Liver (tissue), 9 donors: ENCODE data around the gene FANCI. TPM values are rescaled to one million over a fixed set of nuclear protein-coding genes. Genes with fewer than 3 reads are reported as not detected.

ENCODE experiments used
- DNase-seq: peaks from one replicate; pipeline ENCODE4 v3.0.0-alpha.2; 2017; ENCODE audit warnings: low spot score
- H3K27ac ChIP-seq, 2 donors: one replicate each; pipeline ENCODE4 v1.7.0; 2013; ENCODE audit warnings: inconsistent platforms in 2 of 2, low read length in 2 of 2, control low read depth in 1 of 2, low read depth in 1 of 2, mild to moderate bottlenecking in 1 of 2
- H3K27me3 ChIP-seq, 4 donors: one replicate each; pipeline versions ENCODE4 v1.6.1 to v1.7.0; 2013; ENCODE audit warnings: low read length in 3 of 4, inconsistent platforms in 1 of 4, mild to moderate bottlenecking in 1 of 4, moderate library complexity in 1 of 4; ENCODE audit not compliant: control insufficient read depth in 4 of 4, insufficient read depth in 4 of 4
- H3K36me3 ChIP-seq, 4 donors: one replicate each; pipeline versions ENCODE4 v1.6.1 to v1.7.0; 2013; ENCODE audit warnings: low read length in 3 of 4, mild to moderate bottlenecking in 3 of 4, low read depth in 1 of 4, moderate library complexity in 1 of 4; ENCODE audit not compliant: control insufficient read depth in 4 of 4, insufficient read depth in 3 of 4
- H3K4me1 ChIP-seq, 4 donors: one replicate each; pipeline versions ENCODE4 v1.6.1 to v1.7.0; 2013; ENCODE audit warnings: low read length in 3 of 4, mild to moderate bottlenecking in 3 of 4, moderate library complexity in 1 of 4; ENCODE audit not compliant: control insufficient read depth in 4 of 4, insufficient read depth in 4 of 4
- H3K4me3 ChIP-seq, 3 donors: one replicate each; pipeline versions ENCODE4 v1.6.1 to v1.7.0; 2013; ENCODE audit warnings: low read length in 3 of 3, control low read depth in 1 of 3, low read depth in 1 of 3, mild to moderate bottlenecking in 1 of 3
- H3K9ac ChIP-seq, 2 donors: one replicate each; pipeline ENCODE4 v1.7.0; 2013; ENCODE audit warnings: low read length in 2 of 2, mild to moderate bottlenecking in 2 of 2, moderate library complexity in 2 of 2, control low read depth in 1 of 2, low read depth in 1 of 2
- H3K9me3 ChIP-seq, 4 donors: one replicate each; pipeline versions ENCODE4 v1.6.1 to v1.7.0; 2013; ENCODE audit warnings: low read length in 3 of 4; ENCODE audit not compliant: control insufficient read depth in 4 of 4
- ATF3 ChIP-seq: IDR thresholded peaks from 2 replicates; pipeline ENCODE4 v1.6.1; 2016; ENCODE audit warnings: antibody characterized with exemption
- CTCF ChIP-seq: fragments of 150-350 bp; IDR thresholded peaks from 2 replicates; pipeline ENCODE4 v1.5.1; 2017; ENCODE audit warnings: improper control_type of control experiment, low read depth, low read length; ENCODE audit not compliant: missing input control
- EGR1 ChIP-seq, 2 donors: IDR thresholded peaks; 2 replicates each; pipeline ENCODE4 v1.6.1; 2016 to 2018; ENCODE audit warnings: antibody characterized with exemption in 2 of 2, low read depth in 2 of 2
- FOXA1 ChIP-seq: IDR thresholded peaks from 2 replicates; pipeline ENCODE4 v1.6.1; 2016; ENCODE audit warnings: antibody characterized with exemption
- FOXA2 ChIP-seq: IDR thresholded peaks from 2 replicates; pipeline ENCODE4 v1.6.1; 2016; ENCODE audit warnings: antibody characterized with exemption
- GABPA ChIP-seq, 2 donors: IDR thresholded peaks in 1 of 2; conservative IDR thresholded peaks in 1 of 2; 2 replicates each; pipeline ENCODE4 v1.6.1; 2016; ENCODE audit warnings: antibody characterized with exemption in 2 of 2, mild to moderate bottlenecking in 1 of 2, moderate library complexity in 1 of 2
- HNF4A ChIP-seq, 2 donors: conservative IDR thresholded peaks; 2 replicates each; pipeline ENCODE4 v1.6.1; 2016; ENCODE audit warnings: antibody characterized with exemption in 2 of 2, mild to moderate bottlenecking in 2 of 2
- HNF4G ChIP-seq: IDR thresholded peaks from 2 replicates; pipeline ENCODE4 v1.6.1; 2016; ENCODE audit warnings: antibody characterized with exemption
- JUND ChIP-seq, 2 donors: IDR thresholded peaks; 2 replicates each; pipeline ENCODE4 v1.6.1; 2016; ENCODE audit warnings: antibody characterized with exemption in 2 of 2
- NR2F2 ChIP-seq: IDR thresholded peaks from 2 replicates; pipeline ENCODE4 v1.6.1; 2016; ENCODE audit warnings: antibody characterized with exemption
- RAD21 ChIP-seq, 2 donors: IDR thresholded peaks; 2 replicates each; pipeline ENCODE4 v1.6.1; 2016; ENCODE audit warnings: antibody characterized with exemption in 2 of 2, mild to moderate bottlenecking in 2 of 2
- RXRA ChIP-seq, 2 donors: IDR thresholded peaks; 2 replicates each; pipeline ENCODE4 v1.6.1; 2017 to 2018; ENCODE audit warnings: antibody characterized with exemption in 2 of 2, mild to moderate bottlenecking in 1 of 2
- SP1 ChIP-seq: IDR thresholded peaks from 2 replicates; pipeline ENCODE4 v1.6.1; 2018; ENCODE audit warnings: antibody characterized with exemption, mild to moderate bottlenecking
- TAF1 ChIP-seq: conservative IDR thresholded peaks from 2 replicates; pipeline ENCODE4 v1.6.1; 2016; ENCODE audit warnings: antibody characterized with exemption, mild to moderate bottlenecking
- YY1 ChIP-seq: IDR thresholded peaks from 2 replicates; pipeline ENCODE4 v1.6.1; 2016; ENCODE audit warnings: antibody characterized with exemption, mild to moderate bottlenecking
- ZBTB33 ChIP-seq: IDR thresholded peaks from 2 replicates; pipeline ENCODE4 v1.6.1; 2016; ENCODE audit warnings: antibody characterized with exemption
- WGBS: extraction: QIAGEN DNeasy Blood & Tissue Kit; methylation state at CpG from one replicate; pipeline ENCODE4 v1.1.7; 2013; 5-methylcytosine and 5-hydroxymethylcytosine counted together
- polyA plus RNA-seq, 2 donors: library from polyadenylated mRNA; stranded (reverse) in 1 of 2; unstranded in 1 of 2; fragments of 200-250 nt in 1 of 2; fragments of >200 nt in 1 of 2; fragmentation: Nextera tagmentation in 1 of 2; extraction: Ambion mirVana in 1 of 2; gene quantifications; one replicate each; pipeline versions ENCODE4 v1.2.1 to v1.2.3, GENCODE V29; 2013 to 2015
- total RNA-seq, 2 donors: library from RNA; depleted of rRNA; stranded (reverse); fragments of >200 nt; gene quantifications; one replicate each; pipeline ENCODE4 v1.2.3, GENCODE V29; 2014
- TF ChIP-seq, protein P1 (sequence below): IDR thresholded peaks from 2 replicates; pipeline ENCODE4 v1.6.1; 2016; ENCODE audit warnings: antibody characterized with exemption
- TF ChIP-seq, protein P2 (sequence below): IDR thresholded peaks from 2 replicates; pipeline ENCODE4 v1.6.1; 2016; ENCODE audit warnings: antibody characterized with exemption, mild to moderate bottlenecking
- donor health status: healthy.
- donor health status: healthy.
- donor health status: healthy.
- donor health status: healthy.
- donor health status: healthy.

The FANCI gene
- total and polyA plus RNA-seq, 4 donors, result 1.7 to 41.9 (median 2.3) TPM

- TF ChIP-seq FOXA1, result no peak
Measured at GRCh38 chr15:89225588-89225987, 18.2 kb upstream of the FANCI start (continued).

GRCh38 chr15:89226359-89227221 lies 17.2 kb upstream of the FANCI start:
- 91% methylated on average over 14 of the region's 14 CpGs for WGBS
- Histone ChIP-seq H3K27ac (no peak overlapping the region), H3K4me1 (no peaks in the 10 kb centered on the region), H3K27me3 (no peaks in the 10 kb centered on the region), H3K36me3 (no peaks in the 10 kb centered on the region), H3K4me3 (no peak overlapping the region), H3K9ac (no peak overlapping the region), H3K9me3 (no peaks in the 10 kb centered on the region)
- no peak for DNase-seq
- TF ChIP-seq SP1 (no peak), GABPA (IDR thresholded peaks at IDR 0.05 in 1 of 2, conservative IDR thresholded peaks at IDR 0.05 in 1 of 2) (no peak), TAF1 (no peak), ZBTB33 (no peak), YY1 (no peak), NR2F2 (no peak), RXRA (IDR thresholded peaks at IDR 0.05) (no peak), RAD21 (IDR thresholded peaks at IDR 0.05) (no peak)

GRCh38 chr15:89227425-89227824 lies 16.4 kb upstream of the FANCI start:
- DNase-seq, result no peak
- 86% methylated on average over 7 of the region's 7 CpGs for WGBS
- Histone ChIP-seq H3K9me3 (no peaks in the 10 kb centered on the region), H3K36me3 (no peaks in the 10 kb centered on the region), H3K9ac (no peak overlapping the region), H3K27ac (no peak overlapping the region), H3K27me3 (no peaks in the 10 kb centered on the region), H3K4me1 (no peaks in the 10 kb centered on the region), H3K4me3 (no peak overlapping the region)
- no peak for TF ChIP-seq EGR1 (IDR thresholded peaks at IDR 0.05; ENCODE audit: low read depth in 2 of 2)
- TF ChIP-seq RAD21 (IDR thresholded peaks at IDR 0.05), result no peak
- no peak for TF ChIP-seq YY1
- TF ChIP-seq, protein P1, sequence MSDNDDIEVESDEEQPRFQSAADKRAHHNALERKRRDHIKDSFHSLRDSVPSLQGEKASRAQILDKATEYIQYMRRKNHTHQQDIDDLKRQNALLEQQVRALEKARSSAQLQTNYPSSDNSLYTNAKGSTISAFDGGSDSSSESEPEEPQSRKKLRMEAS, result no peak
- TF ChIP-seq SP1, result no peak
- no peak for TF ChIP-seq GABPA (IDR thresholded peaks at IDR 0.05 in 1 of 2, conservative IDR thresholded peaks at IDR 0.05 in 1 of 2)
- TF ChIP-seq CTCF, result no peak
- TF ChIP-seq JUND (IDR thresholded peaks at IDR 0.05), result no peak
- no peak for TF ChIP-seq HNF4A (conservative IDR thresholded peaks at IDR 0.05)
- no peak for TF ChIP-seq FOXA2
- TF ChIP-seq ATF3, result no peak
- TF ChIP-seq RXRA (IDR thresholded peaks at IDR 0.05), result no peak
- no peak for TF ChIP-seq HNF4G
- TF ChIP-seq, protein P2, sequence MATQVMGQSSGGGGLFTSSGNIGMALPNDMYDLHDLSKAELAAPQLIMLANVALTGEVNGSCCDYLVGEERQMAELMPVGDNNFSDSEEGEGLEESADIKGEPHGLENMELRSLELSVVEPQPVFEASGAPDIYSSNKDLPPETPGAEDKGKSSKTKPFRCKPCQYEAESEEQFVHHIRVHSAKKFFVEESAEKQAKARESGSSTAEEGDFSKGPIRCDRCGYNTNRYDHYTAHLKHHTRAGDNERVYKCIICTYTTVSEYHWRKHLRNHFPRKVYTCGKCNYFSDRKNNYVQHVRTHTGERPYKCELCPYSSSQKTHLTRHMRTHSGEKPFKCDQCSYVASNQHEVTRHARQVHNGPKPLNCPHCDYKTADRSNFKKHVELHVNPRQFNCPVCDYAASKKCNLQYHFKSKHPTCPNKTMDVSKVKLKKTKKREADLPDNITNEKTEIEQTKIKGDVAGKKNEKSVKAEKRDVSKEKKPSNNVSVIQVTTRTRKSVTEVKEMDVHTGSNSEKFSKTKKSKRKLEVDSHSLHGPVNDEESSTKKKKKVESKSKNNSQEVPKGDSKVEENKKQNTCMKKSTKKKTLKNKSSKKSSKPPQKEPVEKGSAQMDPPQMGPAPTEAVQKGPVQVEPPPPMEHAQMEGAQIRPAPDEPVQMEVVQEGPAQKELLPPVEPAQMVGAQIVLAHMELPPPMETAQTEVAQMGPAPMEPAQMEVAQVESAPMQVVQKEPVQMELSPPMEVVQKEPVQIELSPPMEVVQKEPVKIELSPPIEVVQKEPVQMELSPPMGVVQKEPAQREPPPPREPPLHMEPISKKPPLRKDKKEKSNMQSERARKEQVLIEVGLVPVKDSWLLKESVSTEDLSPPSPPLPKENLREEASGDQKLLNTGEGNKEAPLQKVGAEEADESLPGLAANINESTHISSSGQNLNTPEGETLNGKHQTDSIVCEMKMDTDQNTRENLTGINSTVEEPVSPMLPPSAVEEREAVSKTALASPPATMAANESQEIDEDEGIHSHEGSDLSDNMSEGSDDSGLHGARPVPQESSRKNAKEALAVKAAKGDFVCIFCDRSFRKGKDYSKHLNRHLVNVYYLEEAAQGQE, result no peak
- no peak for TF ChIP-seq NR2F2
- TF ChIP-seq ZBTB33, result no peak
